NCI-H510A treated with DMSO at 0.1 percent for 48 hours (cell line): Measurements from ENCODE around the gene GOLGA6L9.
"Not testable (repeated sequence)": the region's sequence is repeated elsewhere in the genome, so short reads cannot be mapped to it uniquely, and the experiment has no call there.

Experiments
- DNase-seq: peaks from one replicate; lab custom pipeline; 2025; lab: John Stamatoyannopoulos, UW

The GOLGA6L9 gene, protein sequence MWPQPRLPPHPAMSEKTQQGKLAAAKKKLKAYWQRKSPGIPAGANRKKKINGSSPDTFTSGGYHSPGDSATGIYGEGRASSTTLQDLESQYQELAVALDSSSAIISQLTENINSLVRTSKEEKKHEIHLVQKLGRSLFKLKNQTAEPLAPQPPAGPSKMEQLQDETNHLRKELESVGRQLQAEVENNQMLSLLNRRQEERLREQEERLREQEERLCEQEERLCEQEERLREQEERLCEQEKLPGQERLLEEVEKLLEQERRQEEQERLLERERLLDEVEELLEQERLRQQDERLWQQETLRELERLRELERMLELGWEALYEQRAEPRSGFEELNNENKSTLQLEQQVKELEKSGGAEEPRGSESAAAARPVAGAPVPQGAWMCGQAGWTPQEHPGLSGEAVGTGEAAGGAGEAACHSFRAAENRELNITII

DNA sequence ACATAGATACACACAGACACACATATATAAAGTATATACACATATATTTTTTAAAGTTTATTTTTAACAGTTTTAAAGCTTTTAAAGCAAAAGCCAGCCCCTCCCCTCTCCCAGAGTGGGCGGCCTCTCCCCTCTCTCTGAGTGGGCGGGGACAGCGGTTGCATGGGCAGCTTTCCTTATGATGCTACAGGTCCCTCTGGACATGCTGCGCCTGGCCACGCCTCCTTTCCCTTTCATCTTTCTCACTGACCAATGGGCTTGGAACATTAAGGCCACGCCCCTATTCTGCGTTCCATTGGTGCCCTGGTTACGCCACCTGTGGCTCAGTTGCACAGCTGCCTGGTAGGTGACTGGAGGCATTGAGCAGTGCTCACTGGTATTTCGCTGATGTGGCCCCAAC lies at the start of gene GOLGA6L9:
TSS of gene GOLGA6L9 (plus strand) at position 124 of the 400 bp plus-strand sequence. CDS start at position 388, 264 bp downstream.
- not testable (repeated sequence) for DNase-seq

DNA sequence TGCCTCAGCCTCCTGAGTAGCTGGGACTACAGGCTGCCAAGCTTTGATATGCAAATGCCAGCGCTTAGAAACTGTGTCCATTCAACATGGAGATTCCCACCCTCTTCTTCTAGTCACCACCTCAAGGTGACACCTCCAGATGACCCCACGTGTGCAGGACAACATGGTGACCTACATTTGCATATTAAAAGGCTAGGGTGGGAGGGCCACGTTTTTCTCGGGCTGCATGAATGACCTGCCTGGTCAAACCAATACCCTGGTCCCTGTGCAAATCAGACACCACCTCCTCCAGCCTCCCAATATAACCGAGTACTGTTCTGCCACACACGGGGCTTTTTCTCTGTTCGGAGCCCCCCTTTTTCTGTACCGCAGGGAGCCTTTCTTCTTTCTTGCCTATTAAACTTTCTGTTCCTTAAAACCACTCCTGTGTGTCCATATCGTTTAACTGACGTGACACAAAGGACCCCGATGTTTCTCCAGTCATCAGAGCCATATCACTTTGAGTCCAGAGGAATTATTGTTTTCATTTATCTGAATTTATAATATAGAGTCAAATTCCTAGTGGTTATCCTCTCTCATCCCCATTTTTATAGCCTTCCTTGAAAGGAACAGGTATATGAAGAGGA lies 48.2 kb upstream of the GOLGA6L9 start:
- DNase-seq: not testable (repeated sequence)

GRCh38 chr15:82387209-82387608 lies 42.4 kb upstream of the GOLGA6L9 start:
- not testable (repeated sequence) for DNase-seq

GRCh38 chr15:82390152-82390551 lies 39.5 kb upstream of the GOLGA6L9 start:
- DNase-seq: not testable (repeated sequence)

GRCh38 chr15:82392077-82392476 lies 37.5 kb upstream of the GOLGA6L9 start:
- not testable (repeated sequence) for DNase-seq

- no peak for DNase-seq
Observed at GRCh38 chr15:82393671-82394070, 35.9 kb upstream of the GOLGA6L9 start.

- DNase-seq: not testable (repeated sequence)
Observed at GRCh38 chr15:82395788-82396187, 33.8 kb upstream of the GOLGA6L9 start.

DNA sequence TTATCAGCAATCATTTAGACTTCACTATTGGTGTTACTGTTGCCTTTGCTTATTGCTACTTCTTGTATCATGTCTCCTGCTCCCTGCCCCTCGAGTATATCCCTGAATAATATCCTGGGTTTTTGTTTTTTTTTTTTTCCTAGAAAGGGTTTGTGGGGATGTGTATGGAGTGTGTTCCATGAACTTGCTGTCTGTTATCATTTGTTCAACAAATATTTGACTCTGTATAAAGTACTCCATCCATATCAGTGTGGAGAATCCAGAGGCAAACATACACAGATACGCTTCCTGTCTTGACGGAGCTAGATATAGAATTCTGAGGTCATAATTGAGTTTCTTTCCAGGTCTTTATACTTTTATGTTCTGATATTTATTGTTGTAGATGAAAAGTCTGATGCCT lies 31.8 kb upstream of the GOLGA6L9 start:
- no peak for DNase-seq

DNA sequence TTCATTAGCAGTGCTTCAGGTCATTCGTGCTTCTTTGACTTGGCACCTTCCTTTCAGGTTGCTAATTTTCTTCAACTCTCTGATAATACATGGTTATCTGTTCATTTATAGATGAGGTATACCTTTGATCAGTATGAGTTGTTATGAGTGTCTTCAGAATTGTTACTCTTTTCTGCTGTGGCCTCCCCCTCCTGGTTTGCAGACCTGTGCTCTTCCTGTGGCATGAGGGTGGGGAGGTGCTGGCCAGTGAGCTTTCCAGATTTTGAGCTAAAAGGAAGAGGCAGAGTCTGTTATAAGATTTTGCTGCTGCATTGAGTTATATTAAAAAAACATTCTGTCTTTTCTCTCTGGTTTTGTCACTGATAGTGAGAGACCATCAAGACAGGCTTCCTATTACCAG lies 30.8 kb upstream of the GOLGA6L9 start:
- DNase-seq: no peak

- not testable (repeated sequence) for DNase-seq
Observed at GRCh38 chr15:82399366-82400103, 30.1 kb upstream of the GOLGA6L9 start.

DNA sequence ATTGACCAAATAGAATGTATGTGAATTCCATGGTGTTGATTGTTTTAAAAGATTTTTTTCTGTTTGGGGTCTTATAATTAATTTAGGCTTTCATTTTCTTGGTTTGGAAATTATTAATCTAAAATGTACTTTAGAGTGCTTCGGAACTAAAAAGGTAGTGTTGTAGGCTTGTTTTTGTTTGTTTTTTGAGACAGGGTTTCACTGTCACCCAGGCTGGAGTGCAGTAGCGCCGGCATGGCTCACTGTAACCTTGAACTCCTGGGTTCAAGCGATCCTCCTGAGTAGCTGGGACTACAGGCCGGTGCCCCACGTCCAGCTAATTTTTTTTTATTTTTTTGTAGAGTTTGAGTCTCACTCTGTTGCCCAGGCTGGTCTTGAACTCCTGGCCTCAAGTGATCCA lies 27.7 kb upstream of the GOLGA6L9 start:
- not testable (repeated sequence) for DNase-seq

GRCh38 chr15:82402341-82402740 lies 27.3 kb upstream of the GOLGA6L9 start:
- DNase-seq: not testable (repeated sequence)

- not testable (repeated sequence) for DNase-seq
Observed at GRCh38 chr15:82406211-82406610, 23.4 kb upstream of the GOLGA6L9 start.

DNA sequence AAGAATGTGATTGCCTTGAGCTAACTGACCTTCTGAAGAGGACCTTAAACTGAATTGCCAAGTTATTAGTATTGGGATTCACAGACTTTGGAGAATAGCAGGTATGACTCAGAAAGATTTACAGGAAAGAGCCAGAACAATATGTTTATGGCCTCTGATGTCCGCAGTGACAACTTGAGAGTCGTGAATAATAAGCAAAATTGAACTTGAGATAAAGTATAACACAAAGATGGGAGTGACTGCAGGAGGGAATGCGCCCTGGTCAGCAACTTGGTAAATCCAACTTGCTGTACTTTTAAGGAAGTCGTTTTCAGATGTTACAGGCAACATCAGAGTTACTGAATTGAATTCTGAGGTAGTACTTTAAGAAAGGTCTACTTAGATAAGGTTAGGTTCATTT lies 19.3 kb upstream of the GOLGA6L9 start:
- not testable (repeated sequence) for DNase-seq

DNA sequence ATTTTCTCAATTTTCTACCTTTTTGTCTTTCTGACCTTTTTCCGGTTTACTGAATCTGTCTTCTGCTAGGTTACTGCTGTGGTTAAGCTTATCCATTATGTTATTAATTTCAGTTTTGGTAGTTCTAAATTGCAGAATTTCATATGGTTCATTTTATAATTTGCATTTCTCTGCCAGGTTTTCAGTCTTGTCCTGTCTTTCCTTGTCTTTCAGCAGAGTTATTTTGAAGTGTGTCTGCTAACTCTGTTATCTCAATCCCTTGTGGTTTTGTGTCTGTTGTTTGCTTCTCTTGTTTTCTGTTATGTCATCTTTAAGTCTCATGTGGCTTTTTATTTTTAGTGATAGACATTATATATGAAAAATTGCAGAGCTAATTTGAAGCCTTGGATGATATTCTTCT lies 18.0 kb upstream of the GOLGA6L9 start:
- DNase-seq: not testable (repeated sequence)

DNA sequence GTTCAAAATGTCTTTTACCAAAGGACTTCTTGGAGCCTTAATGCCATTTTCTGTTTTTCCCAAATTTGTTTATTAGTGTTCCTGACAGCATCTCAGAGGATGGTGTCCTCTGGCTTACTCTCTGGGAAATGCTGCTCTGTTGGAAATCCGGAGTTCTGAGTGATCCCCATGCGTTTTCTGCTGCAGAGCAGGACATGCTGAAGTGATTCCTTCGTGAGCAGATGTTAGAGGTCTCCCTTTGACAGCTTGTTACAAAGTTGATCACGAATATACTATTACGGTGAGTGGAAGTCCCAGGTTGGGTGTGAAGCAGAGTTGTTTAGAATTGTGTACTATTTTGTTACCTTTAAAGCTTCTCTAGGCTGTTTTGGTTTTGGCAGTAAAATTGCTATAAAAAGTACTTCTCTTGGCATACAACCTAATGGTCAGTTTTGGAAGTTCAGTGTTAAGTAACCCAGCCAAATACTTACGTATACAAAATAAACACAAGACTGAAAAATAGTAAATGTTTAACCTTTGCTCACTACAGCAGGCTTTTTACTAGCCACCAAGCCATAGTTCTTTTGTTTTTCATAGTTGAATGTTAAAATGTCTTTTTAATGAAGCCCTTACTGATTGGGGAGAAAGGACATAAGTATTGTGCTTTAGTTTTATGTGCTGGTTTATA lies 15.0 kb upstream of the GOLGA6L9 start:
- not testable (repeated sequence) for DNase-seq

- not testable (repeated sequence) for DNase-seq
Observed at GRCh38 chr15:82420516-82420915, 9.1 kb upstream of the GOLGA6L9 start.

GRCh38 chr15:82420966-82421365 lies 8.7 kb upstream of the GOLGA6L9 start:
- DNase-seq: not testable (repeated sequence)

DNA sequence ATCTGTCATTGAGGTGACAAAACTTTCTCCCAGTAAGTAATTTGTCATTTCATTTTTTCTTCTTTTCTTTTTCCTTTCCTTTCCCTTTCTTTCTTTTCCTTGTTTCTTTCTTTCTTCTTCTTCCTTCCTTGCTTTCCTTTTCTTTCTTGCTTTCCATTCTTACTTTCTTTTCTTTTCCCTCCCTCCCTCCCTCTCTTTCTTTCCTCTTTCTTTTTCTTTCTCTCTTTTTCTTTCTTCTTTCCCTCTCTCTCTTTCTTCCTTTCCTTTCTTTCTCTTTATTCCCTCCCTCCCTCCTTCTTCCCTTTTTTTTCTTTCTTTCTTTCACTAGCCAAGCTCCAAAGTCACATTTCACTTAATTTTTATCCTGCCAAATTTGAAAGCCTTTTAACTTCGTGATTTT lies 2.5 kb upstream of the GOLGA6L9 start:
- DNase-seq: not testable (repeated sequence)

DNA sequence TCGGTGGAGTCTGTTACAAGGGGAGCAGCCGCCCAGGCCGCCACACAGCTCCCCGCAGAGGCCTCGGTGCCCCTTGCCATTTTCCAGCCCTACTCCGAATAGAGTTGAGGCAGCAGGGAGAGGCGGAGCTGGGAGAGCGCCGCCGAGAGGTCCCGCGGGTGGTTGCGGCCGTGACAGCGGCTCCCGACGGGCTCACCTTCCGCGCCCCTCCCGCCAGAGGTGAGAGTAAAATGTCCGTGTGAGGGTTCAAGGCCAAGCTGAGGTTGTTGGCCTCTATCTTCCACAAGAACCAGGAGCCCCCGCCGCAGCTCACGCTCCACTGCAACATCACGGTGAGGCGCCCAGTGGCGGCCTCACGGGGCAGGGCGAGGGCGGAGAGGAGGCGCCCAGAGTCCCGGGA lies 15.8 kb downstream of the GOLGA6L9 start:
- DNase-seq: not testable (repeated sequence)

GRCh38 chr15:82457336-82457735 lies 27.7 kb downstream of the GOLGA6L9 start:
- DNase-seq: not testable (repeated sequence)

DNA sequence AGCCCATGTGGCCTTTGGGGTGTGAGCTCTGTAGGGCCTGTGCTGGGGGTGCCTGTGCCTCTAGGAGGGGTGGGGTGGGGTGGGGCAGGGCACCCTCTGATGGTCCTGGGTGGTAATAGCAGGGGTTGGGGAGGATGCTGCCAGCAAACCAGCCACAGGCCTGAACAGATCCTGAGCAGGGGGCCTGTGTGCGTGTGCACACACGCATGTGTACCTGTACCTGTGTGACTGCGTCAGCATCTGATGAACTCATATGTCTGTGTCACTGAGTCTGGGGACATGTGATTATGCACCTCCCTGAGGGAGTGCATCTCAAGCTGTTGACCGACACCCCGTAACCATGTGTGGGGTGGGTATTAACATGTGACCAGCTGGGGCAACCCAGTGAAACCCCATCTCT lies 36.0 kb downstream of the GOLGA6L9 start:
- DNase-seq: not testable (repeated sequence)
